Hepatocyte (in vitro differentiated cells): ENCODE data around the gene NT5M. TPM values are rescaled to one million over a fixed set of nuclear protein-coding genes. Genes with fewer than 3 reads are reported as not detected.

Experiments
- DNase-seq: peaks from one replicate; pipeline ENCODE4 v3.0.0-alpha.2; 2016; ENCODE audit warnings: low spot score
- H2AFZ ChIP-seq: fragments of 200-600 bp; sonication (generic); 2 replicates; pipeline ENCODE4 v1.6.0; 2016; ENCODE audit warnings: antibody characterized with exemption, mild to moderate bottlenecking
- H3K27ac ChIP-seq: fragments of 200-600 bp; sonication (generic); 2 replicates; pipeline ENCODE4 v1.5.1; 2016; ENCODE audit warnings: mild to moderate bottlenecking
- H3K27me3 ChIP-seq: fragments of 200-600 bp; sonication (generic); 2 replicates; pipeline ENCODE4 v1.6.1; 2016
- H3K36me3 ChIP-seq: fragments of 200-600 bp; sonication (generic); replicated peaks from 2 replicates; pipeline ENCODE4 v1.5.1; 2016; ENCODE audit warnings: low read depth; ENCODE audit not compliant: insufficient read depth
- H3K4me1 ChIP-seq: fragments of 200-600 bp; sonication (generic); 2 replicates; pipeline ENCODE4 v1.5.1; 2016; ENCODE audit warnings: mild to moderate bottlenecking, moderate library complexity; ENCODE audit not compliant: insufficient read depth
- H3K4me2 ChIP-seq: fragments of 200-600 bp; sonication (generic); 2 replicates; pipeline ENCODE4 v1.6.0; 2016
- H3K4me3 ChIP-seq: fragments of 200-600 bp; sonication (generic); 2 replicates; pipeline ENCODE4 v1.5.1; 2016; ENCODE audit warnings: mild to moderate bottlenecking
- H3K79me2 ChIP-seq: fragments of 200-600 bp; sonication (generic); 2 replicates; pipeline ENCODE4 v1.6.0; 2017; ENCODE audit warnings: mild to moderate bottlenecking
- H3K9me2 ChIP-seq: fragments of 200-600 bp; sonication (generic); replicated peaks from 2 replicates; pipeline ENCODE4 v1.6.0; 2017; ENCODE audit warnings: mild to moderate bottlenecking; ENCODE audit not compliant: insufficient read depth
- H3K9me3 ChIP-seq: fragments of 200-600 bp; sonication (generic); 2 replicates; pipeline ENCODE4 v1.5.1; 2016; ENCODE audit warnings: low read depth, mild to moderate bottlenecking
- H4K20me1 ChIP-seq: fragments of 200-600 bp; sonication (generic); 2 replicates; pipeline ENCODE4 v1.6.0; 2016; ENCODE audit warnings: mild to moderate bottlenecking; ENCODE audit not compliant: insufficient read depth, poor library complexity, severe bottlenecking
- CTCF ChIP-seq: fragments of 200-600 bp; sonication (generic); IDR thresholded peaks from 2 replicates; pipeline ENCODE4 v1.5.1; 2016; ENCODE audit warnings: antibody characterized with exemption, mild to moderate bottlenecking; ENCODE audit not compliant: poor library complexity
- EZH2 ChIP-seq: fragments of 200-600 bp; sonication (generic); IDR thresholded peaks from 2 replicates; pipeline ENCODE4 v1.6.1; 2016; ENCODE audit warnings: antibody characterized with exemption, mild to moderate bottlenecking, borderline replicate concordance
- EZH2phosphoT487 ChIP-seq: fragments of 200-600 bp; sonication (generic); IDR thresholded peaks from one replicate; pipeline ENCODE4 v1.6.1; 2018; ENCODE audit warnings: antibody characterized with exemption, mild to moderate bottlenecking, low read depth, moderate library complexity; ENCODE audit not compliant: unreplicated experiment, severe bottlenecking
- WGBS: methylation state at CpG from one replicate; pipeline ENCODE4 v1.1.6; 2016; ENCODE audit warnings: low lambda C conversion rate; ENCODE audit errors: missing lambda C conversion rate; 5-methylcytosine and 5-hydroxymethylcytosine counted together
- polyA plus RNA-seq: library from polyadenylated mRNA; unstranded; fragments of >200 nt; fragmentation: Nextera tagmentation; extraction: Ambion mirVana; gene quantifications from 2 replicates; pipeline ENCODE4 v1.2.1, GENCODE V29; 2016
- total RNA-seq: library from RNA; depleted of rRNA; stranded (reverse); fragments of >200 nt; gene quantifications from 2 replicates; pipeline ENCODE4 v1.2.3, GENCODE V29; 2014

NT5M gene
- total and polyA plus RNA-seq, 2 experiments from 2014 or later, result 3.4 to 3.5 TPM

DNA sequence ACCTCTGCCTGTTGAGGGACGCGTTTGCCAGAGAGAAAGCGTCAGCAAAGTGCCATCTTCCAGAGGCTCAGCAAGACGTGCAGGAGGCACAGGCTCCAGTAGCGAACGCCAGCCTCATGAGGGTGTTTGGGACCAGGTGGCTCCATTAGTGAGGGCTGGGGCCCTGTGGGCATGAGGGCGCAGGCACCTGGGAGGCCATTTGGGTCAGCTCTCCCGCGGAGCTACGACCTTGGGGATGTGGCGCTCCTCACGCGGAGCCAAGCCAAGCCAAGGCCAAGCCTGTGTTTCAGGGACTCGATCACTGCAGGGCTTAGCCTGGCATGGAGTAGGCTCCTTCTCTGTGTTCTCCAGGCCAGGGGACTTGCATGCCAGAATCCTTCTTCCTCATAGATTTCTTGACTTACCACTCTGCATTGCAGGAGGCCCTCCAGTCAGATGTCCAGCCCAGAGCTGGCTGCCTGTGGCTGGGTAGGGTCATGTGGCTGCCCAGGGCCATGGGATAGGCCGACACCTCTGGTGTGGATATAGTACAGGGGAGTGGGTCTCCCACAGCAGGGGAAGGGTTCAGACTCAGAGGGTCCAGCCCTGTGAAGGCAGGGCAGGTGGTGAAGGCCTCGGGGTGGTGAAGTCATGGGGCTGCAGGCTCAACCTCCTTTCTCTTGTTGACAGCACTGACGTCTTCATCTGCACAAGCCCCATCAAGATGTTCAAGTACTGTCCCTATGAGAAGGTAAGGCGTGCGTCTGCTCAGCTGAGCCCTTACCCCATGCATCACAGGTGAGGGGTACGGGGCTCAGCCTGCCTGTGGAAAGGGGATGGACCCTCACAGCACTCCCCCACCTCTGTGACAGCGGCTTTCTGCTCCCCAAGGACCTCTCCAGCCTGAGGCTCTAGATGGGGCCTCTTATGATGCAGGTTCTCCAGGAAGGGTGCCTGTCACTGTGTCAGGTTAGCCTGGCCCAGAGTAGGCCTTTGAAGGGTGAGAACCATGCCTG, 19.6 kb downstream of the NT5M start:
- H3K9me2 ChIP-seq, result no peaks in the 10 kb centered on the region
- no peaks in the 10 kb centered on the region for H3K9me3 ChIP-seq
- H2AFZ ChIP-seq, result no peak overlapping the region
- H3K36me3 ChIP-seq, result no peaks in the 10 kb centered on the region
- DNase-seq, result no peak
- no peak overlapping the region for H3K27ac ChIP-seq
- TF ChIP-seq EZH2 (no peak), CTCF (no peak), EZH2phosphoT487 (no peak)
- no peaks in the 10 kb centered on the region for H4K20me1 ChIP-seq
- no peak overlapping the region for H3K4me2 ChIP-seq
- no peaks in the 10 kb centered on the region for H3K4me1 ChIP-seq
- no peak overlapping the region for H3K4me3 ChIP-seq
- H3K79me2 ChIP-seq, result no peaks in the 10 kb centered on the region
- no peaks in the 10 kb centered on the region for H3K27me3 ChIP-seq
- WGBS, result 93% methylated on average over 21 of the region's 21 CpGs

DNA sequence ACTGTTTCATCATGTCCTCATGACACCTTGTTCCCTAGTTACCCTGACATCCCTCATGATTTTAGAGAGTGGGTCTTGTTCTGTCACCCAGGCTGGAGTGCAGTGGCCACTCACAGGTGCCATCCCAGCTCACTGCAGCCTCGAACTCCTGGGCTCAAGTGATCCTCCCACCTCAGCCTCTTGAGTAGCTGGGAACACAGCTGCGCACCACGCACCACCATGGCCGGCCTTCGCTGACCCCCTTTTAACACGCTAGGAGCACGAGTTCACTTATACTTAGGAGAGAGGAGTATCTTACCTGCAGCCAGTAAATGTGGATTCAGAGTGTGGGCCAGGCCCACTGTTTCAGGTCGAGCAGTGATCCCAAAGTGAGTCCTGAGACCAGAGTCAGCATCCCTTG, 21.4 kb downstream of the NT5M start:
- no peaks in the 10 kb centered on the region for H3K36me3 ChIP-seq
- H3K4me1 ChIP-seq, result no peaks in the 10 kb centered on the region
- TF ChIP-seq EZH2phosphoT487 (no peak), EZH2 (no peak), CTCF (no peak)
- H3K79me2 ChIP-seq, result no peaks in the 10 kb centered on the region
- H3K27me3 ChIP-seq, result no peaks in the 10 kb centered on the region
- H3K4me3 ChIP-seq, result no peak overlapping the region
- no peak overlapping the region for H3K27ac ChIP-seq
- H4K20me1 ChIP-seq, result no peaks in the 10 kb centered on the region
- DNase-seq, result no peak
- H3K9me2 ChIP-seq, result no peaks in the 10 kb centered on the region
- H2AFZ ChIP-seq, result no peak overlapping the region
- WGBS, result 95% methylated on average over 8 of the region's 8 CpGs
- H3K9me3 ChIP-seq, result no peaks in the 10 kb centered on the region
- no peak overlapping the region for H3K4me2 ChIP-seq

DNA sequence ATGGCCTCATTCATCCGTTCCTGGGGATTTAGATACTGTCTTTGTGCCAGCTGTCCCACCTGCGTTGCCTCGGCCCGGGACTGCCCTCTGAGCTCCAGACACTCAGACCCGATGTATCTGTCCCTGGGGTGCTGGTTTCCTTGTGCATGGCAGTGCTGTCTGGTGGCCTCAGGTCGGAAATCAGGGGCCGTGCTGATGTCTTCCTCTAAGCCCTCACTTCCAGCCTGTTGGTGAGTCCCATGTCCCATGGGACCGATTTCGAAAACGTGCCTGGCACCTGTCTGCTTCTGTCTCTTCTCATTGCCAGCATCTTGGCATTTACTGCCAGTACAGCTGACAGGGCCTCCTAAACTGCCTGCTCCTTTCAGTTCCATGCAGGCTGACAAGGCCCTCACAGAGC, 22.1 kb downstream of the NT5M start:
- WGBS, result 94% methylated on average over 10 of the region's 10 CpGs
- H3K9me2 ChIP-seq, result no peaks in the 10 kb centered on the region
- DNase-seq, result no peak

More for the DNA sequence above, 22.1 kb downstream of the NT5M start:
- H2AFZ ChIP-seq, result no peak overlapping the region
- no peak overlapping the region for H3K4me2 ChIP-seq
- H3K4me3 ChIP-seq, result no peak overlapping the region
- H3K36me3 ChIP-seq, result no peaks in the 10 kb centered on the region
- TF ChIP-seq CTCF, result no peak
- no peak for TF ChIP-seq EZH2phosphoT487
- no peak for TF ChIP-seq EZH2
- no peaks in the 10 kb centered on the region for H4K20me1 ChIP-seq
- H3K9me3 ChIP-seq, result no peaks in the 10 kb centered on the region
- H3K79me2 ChIP-seq, result no peaks in the 10 kb centered on the region
- no peak overlapping the region for H3K27ac ChIP-seq
- no peaks in the 10 kb centered on the region for H3K27me3 ChIP-seq
- no peaks in the 10 kb centered on the region for H3K4me1 ChIP-seq
